HL-60/S4 treated with phorbol 12-myristate 13-acetate at 8.2 ng/mL for 4 days and 3 days (cell line): ENCODE measurements around the gene INHBC.

ENCODE experiments used
- in situ Hi-C: fragments of 300-500 bp; cut with MboI; formaldehyde crosslinking; loops from 2 replicates; pipeline ENCODE4 v1.15.0; 2022; ENCODE audit warnings: low sequenced_read_pairs

INHBC gene

DNA sequence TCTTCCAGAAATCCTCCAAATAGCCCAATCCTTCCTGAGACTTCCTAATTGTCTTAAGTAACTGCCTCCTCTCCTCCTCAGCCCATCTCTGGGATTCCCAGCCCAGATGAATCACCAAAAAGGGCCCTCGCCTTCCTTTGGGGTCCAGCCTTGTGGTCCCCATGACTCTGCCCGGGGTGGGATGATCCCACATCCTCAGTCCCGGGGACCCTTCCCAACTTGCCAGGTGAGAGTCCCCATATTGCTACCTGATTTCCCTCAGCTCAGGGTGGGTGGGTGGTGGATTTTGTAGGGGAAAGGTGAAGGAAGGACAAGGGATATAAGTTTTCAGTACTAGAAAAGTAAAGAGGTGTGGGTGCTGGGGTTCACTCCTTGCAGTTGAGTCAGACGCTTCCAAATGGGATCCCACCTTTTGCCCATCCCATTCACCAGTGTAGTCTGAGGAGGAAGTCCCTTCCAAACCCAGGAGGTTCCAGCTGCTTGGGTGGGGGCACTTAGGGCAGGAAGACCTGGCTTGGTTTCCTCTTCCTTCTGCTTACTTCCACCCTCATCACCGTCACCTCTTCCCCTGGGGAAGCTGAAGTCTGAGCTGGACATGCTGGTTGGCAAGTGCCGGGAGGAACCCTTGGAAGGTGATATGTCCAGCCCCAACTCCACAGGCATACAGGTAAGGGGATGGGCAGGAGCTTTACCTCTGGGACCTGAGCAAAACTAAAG lies 30.6 kb downstream of the INHBC start:
- in situ Hi-C loops = loop anchor here (25.0 kb wide), 1 partner anchor 378 kb away; the partner anchor contains the start of genes NAB2 and NEMP1

DNA sequence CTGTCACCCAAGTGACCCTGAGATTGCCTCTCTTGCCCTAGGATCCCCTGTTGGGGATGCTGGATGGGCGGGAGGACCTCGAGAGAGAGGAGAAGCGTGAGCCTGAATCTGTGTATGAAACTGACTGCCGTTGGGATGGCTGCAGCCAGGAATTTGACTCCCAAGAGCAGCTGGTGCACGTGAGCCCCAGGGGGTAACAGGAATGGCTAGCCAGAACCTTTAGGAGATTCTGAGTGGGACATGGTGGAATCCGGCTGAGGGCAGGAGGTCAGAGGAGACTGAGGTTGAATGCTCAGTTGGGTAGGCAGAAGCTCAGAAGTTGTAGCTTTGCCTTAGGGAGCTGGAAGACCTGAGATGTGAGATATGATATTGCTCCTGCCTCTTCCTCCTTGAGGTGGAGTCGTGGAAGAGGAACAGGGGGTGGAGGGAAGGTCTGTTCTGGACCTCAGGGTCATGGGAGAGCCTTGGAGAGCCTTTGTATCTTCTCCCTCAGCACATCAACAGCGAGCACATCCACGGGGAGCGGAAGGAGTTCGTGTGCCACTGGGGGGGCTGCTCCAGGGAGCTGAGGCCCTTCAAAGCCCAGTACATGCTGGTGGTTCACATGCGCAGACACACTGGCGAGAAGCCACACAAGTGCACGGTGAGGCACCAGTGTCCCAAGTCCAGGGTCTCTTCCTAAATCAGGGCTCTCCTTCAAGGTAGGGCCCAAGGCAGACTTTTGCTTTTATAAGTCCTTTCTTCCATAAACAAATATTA lies 31.3 kb downstream of the INHBC start:
- in situ Hi-C loops = loop anchor here (25.0 kb wide), 1 partner anchor 379 kb away; the partner anchor contains the start of genes NAB2 and NEMP1

DNA sequence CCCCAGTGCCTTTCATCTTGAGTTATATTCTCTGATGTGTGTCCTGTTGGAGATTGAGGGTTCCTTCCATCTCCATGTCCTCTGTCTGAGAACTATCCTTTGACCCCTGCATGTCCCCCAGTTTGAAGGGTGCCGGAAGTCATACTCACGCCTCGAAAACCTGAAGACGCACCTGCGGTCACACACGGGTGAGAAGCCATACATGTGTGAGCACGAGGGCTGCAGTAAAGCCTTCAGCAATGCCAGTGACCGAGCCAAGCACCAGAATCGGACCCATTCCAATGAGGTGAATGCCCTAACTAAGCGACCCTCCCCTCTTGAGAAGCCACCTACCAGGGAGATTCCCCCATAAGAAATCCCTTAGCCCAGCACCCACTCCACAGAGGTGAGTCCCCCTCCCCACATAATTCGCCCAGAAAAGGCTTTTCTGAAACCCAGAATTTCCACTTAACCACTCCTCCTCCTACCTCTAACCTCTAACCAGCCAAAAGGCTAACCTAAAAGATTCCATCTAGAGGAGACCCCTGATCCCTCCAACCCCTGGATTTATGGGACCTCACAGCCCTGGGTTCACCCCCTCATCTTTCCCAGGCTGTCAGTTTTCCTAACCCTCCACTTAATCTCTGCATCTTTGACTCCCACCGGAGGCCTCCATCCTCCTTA lies 32.8 kb downstream of the INHBC start:
- in situ Hi-C loops = loop anchor here (25.0 kb wide), 1 partner anchor 380 kb away; the partner anchor contains the start of genes NAB2 and NEMP1

DNA sequence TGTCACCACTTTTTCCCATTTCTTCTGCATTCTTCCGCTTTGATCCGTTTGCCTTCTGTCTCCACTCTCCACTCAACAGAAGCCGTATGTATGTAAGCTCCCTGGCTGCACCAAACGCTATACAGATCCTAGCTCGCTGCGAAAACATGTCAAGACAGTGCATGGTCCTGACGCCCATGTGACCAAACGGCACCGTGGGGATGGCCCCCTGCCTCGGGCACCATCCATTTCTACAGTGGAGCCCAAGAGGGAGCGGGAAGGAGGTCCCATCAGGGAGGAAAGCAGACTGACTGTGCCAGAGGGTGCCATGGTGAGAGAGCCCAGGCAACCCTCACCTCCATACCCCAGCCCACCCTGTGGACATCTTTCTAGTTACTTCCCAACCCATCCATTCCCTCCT lies 33.3 kb downstream of the INHBC start:
- in situ Hi-C loops = loop anchor here (25.0 kb wide), 1 partner anchor 381 kb away; the partner anchor contains the start of genes NAB2 and NEMP1

DNA sequence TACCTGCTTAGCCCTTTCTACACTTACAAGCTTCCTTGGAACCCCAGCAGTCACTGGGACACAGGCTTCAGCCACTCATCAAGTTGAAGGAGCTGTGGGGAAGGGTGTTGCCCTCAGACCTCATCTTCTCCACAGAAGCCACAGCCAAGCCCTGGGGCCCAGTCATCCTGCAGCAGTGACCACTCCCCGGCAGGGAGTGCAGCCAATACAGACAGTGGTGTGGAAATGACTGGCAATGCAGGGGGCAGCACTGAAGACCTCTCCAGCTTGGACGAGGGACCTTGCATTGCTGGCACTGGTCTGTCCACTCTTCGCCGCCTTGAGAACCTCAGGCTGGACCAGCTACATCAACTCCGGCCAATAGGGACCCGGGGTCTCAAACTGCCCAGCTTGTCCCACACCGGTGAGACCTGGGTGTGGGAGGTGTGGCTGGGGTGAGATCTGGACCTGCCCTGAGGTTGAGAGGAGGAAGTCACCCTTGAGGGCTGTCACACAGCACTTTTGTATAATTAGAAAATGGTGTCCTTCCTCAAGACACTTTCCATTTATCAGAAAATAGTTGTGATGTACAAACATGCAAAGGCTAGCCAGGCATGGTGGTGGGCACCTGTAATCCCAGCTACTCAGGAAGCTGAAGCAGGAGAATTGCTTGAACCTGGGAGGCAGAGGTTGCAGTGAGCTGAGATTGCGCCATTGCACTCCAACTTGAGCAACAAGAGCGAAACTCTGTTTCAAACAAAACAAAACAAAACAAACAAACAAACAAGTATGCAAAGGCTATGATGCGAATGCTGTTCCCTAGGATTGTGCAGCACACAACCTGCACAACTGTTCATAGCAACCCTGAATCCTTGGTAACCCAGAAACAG lies 34.9 kb downstream of the INHBC start:
- in situ Hi-C loops = loop anchor here (25.0 kb wide), 1 partner anchor 382 kb away; the partner anchor contains the start of genes NAB2 and NEMP1

DNA sequence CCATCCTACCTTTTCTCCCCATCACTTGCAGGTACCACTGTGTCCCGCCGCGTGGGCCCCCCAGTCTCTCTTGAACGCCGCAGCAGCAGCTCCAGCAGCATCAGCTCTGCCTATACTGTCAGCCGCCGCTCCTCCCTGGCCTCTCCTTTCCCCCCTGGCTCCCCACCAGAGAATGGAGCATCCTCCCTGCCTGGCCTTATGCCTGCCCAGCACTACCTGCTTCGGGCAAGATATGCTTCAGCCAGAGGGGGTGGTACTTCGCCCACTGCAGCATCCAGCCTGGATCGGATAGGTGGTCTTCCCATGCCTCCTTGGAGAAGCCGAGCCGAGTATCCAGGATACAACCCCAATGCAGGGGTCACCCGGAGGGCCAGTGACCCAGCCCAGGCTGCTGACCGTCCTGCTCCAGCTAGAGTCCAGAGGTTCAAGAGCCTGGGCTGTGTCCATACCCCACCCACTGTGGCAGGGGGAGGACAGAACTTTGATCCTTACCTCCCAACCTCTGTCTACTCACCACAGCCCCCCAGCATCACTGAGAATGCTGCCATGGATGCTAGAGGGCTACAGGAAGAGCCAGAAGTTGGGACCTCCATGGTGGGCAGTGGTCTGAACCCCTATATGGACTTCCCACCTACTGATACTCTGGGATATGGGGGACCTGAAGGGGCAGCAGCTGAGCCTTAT lies 35.8 kb downstream of the INHBC start:
- in situ Hi-C loops = loop anchor here (25.0 kb wide), 1 partner anchor 383 kb away; the partner anchor contains the start of genes NAB2 and NEMP1

DNA sequence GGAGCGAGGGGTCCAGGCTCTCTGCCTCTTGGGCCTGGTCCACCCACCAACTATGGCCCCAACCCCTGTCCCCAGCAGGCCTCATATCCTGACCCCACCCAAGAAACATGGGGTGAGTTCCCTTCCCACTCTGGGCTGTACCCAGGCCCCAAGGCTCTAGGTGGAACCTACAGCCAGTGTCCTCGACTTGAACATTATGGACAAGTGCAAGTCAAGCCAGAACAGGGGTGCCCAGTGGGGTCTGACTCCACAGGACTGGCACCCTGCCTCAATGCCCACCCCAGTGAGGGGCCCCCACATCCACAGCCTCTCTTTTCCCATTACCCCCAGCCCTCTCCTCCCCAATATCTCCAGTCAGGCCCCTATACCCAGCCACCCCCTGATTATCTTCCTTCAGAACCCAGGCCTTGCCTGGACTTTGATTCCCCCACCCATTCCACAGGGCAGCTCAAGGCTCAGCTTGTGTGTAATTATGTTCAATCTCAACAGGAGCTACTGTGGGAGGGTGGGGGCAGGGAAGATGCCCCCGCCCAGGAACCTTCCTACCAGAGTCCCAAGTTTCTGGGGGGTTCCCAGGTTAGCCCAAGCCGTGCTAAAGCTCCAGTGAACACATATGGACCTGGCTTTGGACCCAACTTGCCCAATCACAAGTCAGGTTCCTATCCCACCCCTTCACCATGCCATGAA lies 36.5 kb downstream of the INHBC start:
- in situ Hi-C loops = loop anchor here (25.0 kb wide), 1 partner anchor 384 kb away; the partner anchor contains the start of genes NAB2 and NEMP1

DNA sequence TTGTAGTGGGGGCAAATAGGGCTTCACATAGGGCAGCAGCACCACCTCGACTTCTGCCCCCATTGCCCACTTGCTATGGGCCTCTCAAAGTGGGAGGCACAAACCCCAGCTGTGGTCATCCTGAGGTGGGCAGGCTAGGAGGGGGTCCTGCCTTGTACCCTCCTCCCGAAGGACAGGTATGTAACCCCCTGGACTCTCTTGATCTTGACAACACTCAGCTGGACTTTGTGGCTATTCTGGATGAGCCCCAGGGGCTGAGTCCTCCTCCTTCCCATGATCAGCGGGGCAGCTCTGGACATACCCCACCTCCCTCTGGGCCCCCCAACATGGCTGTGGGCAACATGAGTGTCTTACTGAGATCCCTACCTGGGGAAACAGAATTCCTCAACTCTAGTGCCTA lies 37.1 kb downstream of the INHBC start:
- in situ Hi-C loops = loop anchor here (25.0 kb wide), 1 partner anchor 384 kb away; the partner anchor contains the start of genes NAB2 and NEMP1

DNA sequence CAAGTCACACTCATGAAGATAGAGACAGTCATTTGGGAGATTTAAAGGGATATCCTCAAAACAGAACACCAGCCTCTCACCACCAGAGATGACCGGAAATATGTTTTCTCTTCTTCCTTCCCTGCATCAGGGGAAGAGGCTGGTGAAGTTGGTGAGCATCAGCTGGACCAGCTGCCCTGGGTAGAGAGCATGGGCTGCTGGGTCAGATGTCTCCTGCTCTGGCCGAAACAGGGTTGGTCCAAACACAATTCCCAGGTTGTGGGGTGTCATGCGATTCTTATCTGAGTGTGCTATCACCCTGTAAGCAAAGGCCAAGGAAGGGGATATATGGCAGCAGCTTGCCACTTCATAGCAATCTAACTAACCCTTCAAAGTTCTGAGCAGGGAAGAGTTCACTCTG lies 37.8 kb downstream of the INHBC start:
- in situ Hi-C loops = loop anchor here (25.0 kb wide), 1 partner anchor 385 kb away; the partner anchor contains the start of genes NAB2 and NEMP1

DNA sequence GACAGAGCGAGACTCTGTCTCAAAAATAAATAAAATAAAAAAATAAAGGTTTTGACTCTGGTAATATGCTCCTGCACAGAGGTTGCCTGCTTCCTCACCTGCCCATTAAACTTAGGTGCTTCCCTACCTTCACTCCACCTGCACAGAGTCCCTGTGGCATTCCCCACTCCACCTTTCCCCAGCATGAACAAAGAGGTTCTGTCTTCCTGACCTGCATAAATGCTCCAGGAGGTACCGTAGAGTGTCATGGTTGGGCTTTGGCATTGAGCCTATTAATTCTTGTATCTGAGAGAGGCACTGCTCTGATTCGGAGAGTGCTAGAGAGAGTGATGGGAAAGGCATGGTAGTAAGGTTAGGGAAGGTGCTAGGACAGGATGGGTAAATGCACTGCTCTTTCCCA lies 38.8 kb downstream of the INHBC start:
- in situ Hi-C loops = loop anchor here (25.0 kb wide), 1 partner anchor 386 kb away; the partner anchor contains the start of genes NAB2 and NEMP1

DNA sequence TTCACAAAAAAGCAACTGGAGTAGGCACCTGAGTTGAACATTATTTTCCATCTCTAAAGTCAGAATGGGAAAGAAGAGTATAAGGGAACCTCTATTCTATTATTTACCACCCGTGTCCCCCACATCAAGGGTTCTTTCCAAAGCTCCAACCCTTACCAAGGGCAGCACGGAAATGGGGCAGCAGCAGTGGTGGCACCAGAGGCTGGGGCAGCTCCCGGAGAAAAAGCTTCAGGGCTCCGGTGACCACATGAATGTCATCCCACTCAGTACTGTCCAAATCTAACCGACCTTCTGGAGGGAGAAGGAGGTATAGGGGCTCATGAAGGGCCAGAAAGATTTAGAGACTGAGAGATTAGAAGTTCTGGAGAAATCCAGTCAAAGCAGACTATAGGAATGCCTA lies 39.3 kb downstream of the INHBC start:
- in situ Hi-C loops = loop anchor here (25.0 kb wide), 1 partner anchor 387 kb away; the partner anchor contains the start of genes NAB2 and NEMP1

DNA sequence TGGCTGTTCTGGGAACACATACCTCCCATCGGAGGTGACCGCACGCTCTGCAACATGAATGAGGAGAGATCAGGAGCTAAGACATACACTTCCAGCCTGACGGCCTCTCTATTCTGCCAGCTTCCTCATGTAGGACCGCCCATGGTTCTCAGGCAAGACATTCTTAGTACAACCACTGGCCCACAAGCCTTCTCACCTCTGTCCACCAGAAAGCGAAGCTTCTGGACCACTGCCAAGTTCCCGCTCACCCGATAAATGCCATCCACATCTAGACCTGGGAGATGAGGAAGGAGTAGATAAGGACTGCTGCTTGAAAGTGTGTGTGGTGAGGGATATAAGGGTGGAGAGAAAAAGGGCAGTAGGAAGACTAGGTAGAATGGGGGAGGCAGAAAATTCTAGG lies 39.8 kb downstream of the INHBC start:
- in situ Hi-C loops = loop anchor here (25.0 kb wide), 1 partner anchor 387 kb away; the partner anchor contains the start of genes NAB2 and NEMP1

DNA sequence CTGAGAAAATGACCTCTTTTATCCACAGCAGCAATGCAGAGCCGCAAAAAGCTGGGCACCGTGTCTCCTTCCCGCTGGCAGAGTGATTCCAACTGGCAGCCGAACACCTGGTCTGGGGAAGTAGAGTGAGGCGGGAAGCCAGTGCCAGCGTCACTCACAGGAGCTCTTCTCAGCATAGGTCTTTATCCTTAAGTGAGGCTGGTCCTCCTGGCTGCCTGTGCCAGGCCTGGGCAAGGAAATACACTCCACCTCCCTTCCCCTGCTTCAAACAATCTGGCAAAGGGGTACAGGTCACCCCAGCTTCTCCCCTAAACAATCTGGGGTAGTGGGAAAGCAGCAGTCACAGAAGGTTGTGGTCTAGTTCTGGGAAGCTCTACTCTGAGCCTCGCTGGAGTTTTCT lies 40.3 kb downstream of the INHBC start:
- in situ Hi-C loops = loop anchor here (25.0 kb wide), 1 partner anchor 388 kb away; the partner anchor contains the start of genes NAB2 and NEMP1

DNA sequence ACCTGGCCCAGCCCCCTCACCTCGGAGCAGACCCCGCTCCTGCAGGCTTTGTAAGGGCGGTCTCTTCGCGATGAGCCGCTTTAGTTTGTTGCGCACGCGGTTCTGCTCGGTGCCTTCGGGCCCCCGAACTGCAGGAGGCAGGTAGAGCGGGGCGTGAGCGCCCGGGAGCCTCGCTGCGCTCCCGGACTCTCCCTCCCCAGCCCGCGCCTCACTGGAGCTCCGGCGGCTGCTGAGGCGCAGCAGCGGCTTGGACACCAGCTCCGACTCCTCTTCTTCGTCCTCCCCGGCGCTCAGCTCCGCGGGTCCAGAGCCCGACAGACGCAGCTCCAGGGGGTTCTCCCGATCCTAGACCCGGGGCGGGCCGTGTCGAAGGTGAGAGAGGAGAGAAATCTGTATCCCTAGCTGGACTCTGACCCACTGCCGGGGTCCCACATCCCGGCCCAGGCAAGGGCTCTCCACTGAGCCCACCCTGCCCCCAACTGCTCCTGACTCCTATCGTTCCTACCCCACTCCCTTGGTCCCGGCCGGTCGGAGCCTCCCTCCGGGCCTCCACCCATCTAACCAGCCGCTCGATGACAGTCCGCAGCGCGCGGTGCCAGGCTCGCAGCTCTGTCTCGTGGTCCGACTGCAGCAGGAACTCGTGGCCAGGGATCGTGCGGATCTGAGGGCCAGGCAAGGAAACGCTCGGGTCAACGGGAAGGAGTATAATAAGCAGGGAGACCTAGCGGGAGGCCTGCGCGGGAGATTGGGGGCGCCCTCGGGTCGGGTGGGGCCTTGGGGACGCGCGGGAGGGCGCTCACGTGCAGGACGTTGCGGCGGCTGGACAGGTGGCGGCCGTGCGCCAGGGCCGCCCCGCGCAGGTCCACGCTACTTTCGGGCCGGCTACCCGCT lies 40.9 kb downstream of the INHBC start:
- in situ Hi-C loops = no loop called here

DNA sequence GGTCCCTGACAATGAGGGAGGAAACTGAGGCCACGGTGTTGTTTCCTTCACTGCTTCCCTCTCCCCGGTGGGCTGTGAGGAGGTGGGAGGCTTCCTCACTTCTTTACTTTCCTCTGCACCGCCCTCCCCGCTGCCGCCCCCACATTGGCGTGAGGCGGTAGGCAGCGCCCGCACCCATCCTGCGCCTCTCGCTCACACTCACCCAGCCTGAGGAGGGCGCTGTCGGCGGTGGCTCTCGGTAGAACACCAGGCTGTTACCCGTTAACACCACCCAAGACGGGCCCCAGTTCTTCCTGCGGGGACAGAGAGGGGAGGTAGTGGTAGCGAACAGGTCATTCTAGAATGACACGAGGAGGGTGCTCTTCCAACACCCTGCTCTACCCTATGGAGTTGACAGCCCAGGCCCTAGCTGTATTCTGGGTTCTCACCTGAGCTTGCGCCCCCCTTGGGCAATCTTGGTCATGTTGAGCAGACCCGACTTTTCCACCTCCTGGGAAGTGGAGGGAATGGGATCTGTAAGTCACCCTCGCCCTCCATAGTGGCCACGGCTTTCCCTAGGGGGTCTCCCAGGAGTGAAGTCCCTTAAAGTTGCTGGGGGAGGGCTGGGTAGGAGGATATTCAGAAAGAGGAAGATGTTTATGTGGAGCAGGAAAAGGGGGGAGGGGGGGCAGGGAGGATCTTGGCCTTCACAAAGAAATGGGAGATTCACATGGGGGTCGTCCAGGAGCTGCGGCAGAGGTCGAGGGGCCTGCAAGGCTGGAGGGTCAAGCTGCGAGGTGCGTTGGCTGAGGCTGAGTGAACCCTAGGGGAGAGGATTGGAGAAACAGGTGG lies 41.8 kb downstream of the INHBC start:
- in situ Hi-C loops = no loop called here

DNA sequence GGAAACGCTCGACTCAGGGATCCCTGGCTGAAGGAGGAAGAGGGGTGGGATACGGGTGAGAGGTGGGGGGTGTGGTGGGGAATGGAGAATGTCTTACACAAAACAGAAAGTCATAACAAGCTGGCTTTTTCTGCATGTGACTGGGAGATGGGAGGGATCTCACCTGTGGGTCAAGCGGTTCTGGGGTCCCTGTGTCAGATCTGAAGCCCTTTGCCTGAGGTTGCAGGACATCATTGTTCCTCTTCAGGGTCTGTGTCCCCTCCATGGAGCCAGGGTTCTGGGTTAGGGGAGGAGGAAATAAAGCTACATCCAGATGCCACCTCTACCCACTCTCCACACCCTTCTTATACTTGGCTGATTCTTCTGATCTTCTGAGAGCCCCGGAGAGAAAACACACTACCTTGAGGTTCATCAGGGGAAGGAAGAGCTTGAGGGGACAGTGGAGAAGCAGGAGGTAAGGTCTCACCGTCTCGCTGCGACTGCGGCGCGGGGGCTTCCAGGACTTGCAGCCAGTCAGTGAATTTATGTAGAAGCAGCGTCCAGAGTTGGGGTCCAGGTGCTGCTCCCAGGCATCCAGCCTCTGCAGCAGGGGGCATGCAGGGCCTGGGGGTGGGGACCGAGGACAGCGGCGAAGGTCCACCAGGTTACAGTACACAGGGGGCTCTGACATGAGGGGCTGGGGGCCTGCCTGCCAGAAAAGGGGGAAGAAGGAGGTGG lies 42.6 kb downstream of the INHBC start:
- in situ Hi-C loops = no loop called here
